H1 (cell line): Measurements from ENCODE around the gene ZNF28. TPM values are rescaled to one million over a fixed set of nuclear protein-coding genes. Genes with fewer than 3 reads are reported as not detected.
"Not testable (repeated sequence)": the region's sequence is repeated elsewhere in the genome, so short reads cannot be mapped to it uniquely, and the experiment has no call there.

ENCODE experiments used
- CTCF ChIA-PET: fragments of 300-600 bp; sonication (Branson Sonifier 250); formaldehyde crosslinking; loops from one replicate; lab custom pipeline; 2021; ENCODE audit not compliant: partially characterized antibody; lab: Charles Lee
- POLR2A ChIA-PET: fragments of 300-600 bp; sonication (Branson Sonifier 250); formaldehyde crosslinking; loops from one replicate; lab custom pipeline; 2021; ENCODE audit warnings: inconsistent platforms; ENCODE audit not compliant: partially characterized antibody; lab: Charles Lee
- DNase-seq, 2 experiments: peaks; one replicate each; pipeline versions ENCODE4 v3.0.0 to v3.0.0-alpha.2; 2010 to 2022; ENCODE audit warnings: low spot score in 2 of 2, low read depth in 1 of 2, mixed read lengths in 1 of 2
- FAIRE-seq: peaks from 2 replicates; lab custom pipeline; 2011; peaks lifted over from hg19 to GRCh38; lab: Jason Lieb, UNC
- H2AFZ ChIP-seq: 2 replicates; pipeline ENCODE4 v1.8.1; 2012; ENCODE audit warnings: low read length, inconsistent platforms
- H2AK5ac ChIP-seq: 2 replicates; pipeline ENCODE4 v1.6.1; 2013; ENCODE audit warnings: low read depth, low read length
- H2BK120ac ChIP-seq: replicated peaks from 2 replicates; pipeline ENCODE3; 2013; ENCODE audit warnings: low read depth, low read length, inconsistent platforms
- H2BK12ac ChIP-seq: 2 replicates; pipeline ENCODE4 v1.6.1; 2013; ENCODE audit warnings: low read depth, low read length
- H2BK15ac ChIP-seq: 2 replicates; pipeline ENCODE4 v1.6.1; 2013; ENCODE audit warnings: low read length
- H2BK20ac ChIP-seq: 2 replicates; pipeline ENCODE4 v1.6.1; 2013; ENCODE audit warnings: low read length
- H2BK5ac ChIP-seq: 2 replicates; pipeline ENCODE4 v1.6.1; 2013; ENCODE audit warnings: low read depth, low read length
- H3K14ac ChIP-seq: 2 replicates; pipeline ENCODE4 v1.6.1; 2013; ENCODE audit warnings: inconsistent platforms; ENCODE audit not compliant: insufficient read length
- H3K18ac ChIP-seq: 2 replicates; pipeline ENCODE4 v1.6.1; 2013; ENCODE audit warnings: low read length; ENCODE audit errors: extremely low read depth
- H3K23ac ChIP-seq: 2 replicates; pipeline ENCODE4 v1.6.1; 2013; ENCODE audit warnings: inconsistent platforms; ENCODE audit not compliant: insufficient read length
- H3K23me2 ChIP-seq: 2 replicates; pipeline ENCODE4 v1.6.1; 2013; ENCODE audit warnings: low read depth, low read length
- H3K27ac ChIP-seq: 2 replicates; pipeline ENCODE4 v1.6.1; 2011; ENCODE audit warnings: low read depth, low read length, inconsistent platforms
- H3K27me3 ChIP-seq, 4 experiments: replicated peaks in 1 of 4; 1 replicate in 1 of 4; 2 replicates in 3 of 4; pipeline versions ENCODE4 v1.6.1 to v1.8.1; 2011 to 2013; ENCODE audit warnings: low read length in 3 of 4, mild to moderate bottlenecking in 3 of 4, inconsistent platforms in 2 of 4, mixed read lengths in 2 of 4, moderate library complexity in 1 of 4; ENCODE audit not compliant: control insufficient read depth in 3 of 4, insufficient read depth in 3 of 4; ENCODE audit errors: extremely low read depth in 1 of 4
- H3K36me3 ChIP-seq, 4 experiments: 2 replicates each; pipeline versions ENCODE4 v1.6.1 to v1.8.1; 2011 to 2013; ENCODE audit warnings: mild to moderate bottlenecking in 4 of 4, low read length in 3 of 4, moderate library complexity in 2 of 4, control low read depth in 1 of 4, inconsistent platforms in 1 of 4; ENCODE audit not compliant: insufficient read depth in 4 of 4, control insufficient read depth in 2 of 4
- H3K4ac ChIP-seq: replicated peaks from 2 replicates; pipeline ENCODE3; 2013; ENCODE audit warnings: low read length, low read depth, mixed read lengths, inconsistent platforms; ENCODE audit not compliant: insufficient read length
- H3K4me1 ChIP-seq, 4 experiments: replicated peaks in 1 of 4; 1 replicate in 1 of 4; 2 replicates in 3 of 4; pipeline versions ENCODE4 v1.6.1 to v1.8.1; 2011 to 2013; ENCODE audit warnings: low read length in 3 of 4, inconsistent platforms in 2 of 4, mixed read lengths in 1 of 4; ENCODE audit not compliant: insufficient read depth in 4 of 4, control insufficient read depth in 3 of 4
- H3K4me2 ChIP-seq, 2 experiments: 2 replicates each; pipeline versions ENCODE4 v1.6.1 to v1.8.1; 2011 to 2013; ENCODE audit warnings: low read depth in 2 of 2, low read length in 2 of 2, control low read depth in 1 of 2, inconsistent platforms in 1 of 2, mild to moderate bottlenecking in 1 of 2; ENCODE audit not compliant: insufficient read depth in 1 of 2
- H3K4me3 ChIP-seq, 4 experiments: fragments of 200-600, 300-600 bp in 1 of 4; sonication (generic), shearing (Covaris generic), sonication (Bioruptor Twin) in 1 of 4; 2 replicates each; pipeline versions ENCODE4 v1.5.1 to v1.8.1; 2011 to 2016; ENCODE audit warnings: low read length in 4 of 4, low read depth in 3 of 4, control low read depth in 2 of 4, inconsistent platforms in 2 of 4, mild to moderate bottlenecking in 2 of 4, mixed read lengths in 1 of 4, moderate library complexity in 1 of 4; ENCODE audit not compliant: insufficient read depth in 2 of 4; ENCODE audit errors: extremely low read depth in 1 of 4
- H3K56ac ChIP-seq: replicated peaks from 2 replicates; pipeline ENCODE3; 2013; ENCODE audit warnings: low read depth, mild to moderate bottlenecking, mixed read lengths, low read length, inconsistent platforms; ENCODE audit not compliant: insufficient read length
- H3K79me1 ChIP-seq: 2 replicates; pipeline ENCODE4 v1.6.1; 2013; ENCODE audit warnings: low read depth, low read length, control low read depth
- H3K79me2 ChIP-seq, 2 experiments: 2 replicates each; pipeline versions ENCODE4 v1.6.1 to v1.8.1; 2012 to 2013; ENCODE audit warnings: low read length in 2 of 2, mild to moderate bottlenecking in 2 of 2, inconsistent platforms in 1 of 2; ENCODE audit not compliant: insufficient read depth in 2 of 2, control insufficient read depth in 1 of 2
- H3K9ac ChIP-seq, 4 experiments: replicated peaks in 1 of 4; 1 replicate in 1 of 4; 2 replicates in 3 of 4; pipeline versions ENCODE4 v1.6.1 to v1.8.1; 2011 to 2013; ENCODE audit warnings: low read depth in 3 of 4, low read length in 3 of 4, control low read depth in 2 of 4, mild to moderate bottlenecking in 2 of 4, moderate library complexity in 2 of 4, inconsistent platforms in 1 of 4; ENCODE audit errors: extremely low read depth in 1 of 4
- H3K9me3 ChIP-seq, 2 experiments: 2 replicates each; pipeline versions ENCODE4 v1.6.1 to v1.8.1; 2012 to 2013; ENCODE audit warnings: mild to moderate bottlenecking in 2 of 2, moderate library complexity in 2 of 2, control low read depth in 1 of 2, inconsistent platforms in 1 of 2, low read depth in 1 of 2, low read length in 1 of 2, mixed read lengths in 1 of 2; ENCODE audit not compliant: insufficient read depth in 2 of 2
- H4K20me1 ChIP-seq, 2 experiments: replicated peaks in 1 of 2; 2 replicates each; pipeline versions ENCODE3 to v1.8.1; 2011 to 2013; ENCODE audit warnings: inconsistent platforms in 2 of 2, low read length in 2 of 2, mild to moderate bottlenecking in 1 of 2; ENCODE audit not compliant: insufficient read depth in 2 of 2, control insufficient read depth in 1 of 2
- H4K5ac ChIP-seq: 2 replicates; pipeline ENCODE4 v1.6.1; 2013; ENCODE audit warnings: low read length, low read depth, mixed read lengths, inconsistent platforms; ENCODE audit not compliant: insufficient read length
- H4K8ac ChIP-seq: 2 replicates; pipeline ENCODE4 v1.8.0; 2013; ENCODE audit warnings: mild to moderate bottlenecking, moderate library complexity, low read length, inconsistent platforms; ENCODE audit not compliant: insufficient read depth; ENCODE audit errors: extremely low read depth
- H4K91ac ChIP-seq: replicated peaks from 2 replicates; pipeline ENCODE3; 2013; ENCODE audit warnings: low read length, mixed read lengths, inconsistent platforms; ENCODE audit not compliant: insufficient read length
- WGBS, 2 experiments: shearing (Covaris generic) in 1 of 2; methylation state at CpG; one replicate each; pipeline versions ENCODE4 v1.1.6 to v1.1.7; 2013 to 2015; ENCODE audit warnings: low lambda C conversion rate in 2 of 2, mixed read lengths in 2 of 2, inconsistent platforms in 1 of 2, low coverage in 1 of 2, missing lambda C conversion rate in 1 of 2; ENCODE audit not compliant: insufficient replicate concordance in 2 of 2, insufficient coverage in 1 of 2, insufficient read length in 1 of 2; ENCODE audit errors: extremely low coverage in 1 of 2, missing lambda C conversion rate in 1 of 2; 5-methylcytosine and 5-hydroxymethylcytosine counted together
- polyA plus RNA-seq, 7 experiments: library from polyadenylated mRNA; depleted of rRNA in 3 of 7; stranded (reverse) in 5 of 7; unstranded in 2 of 7; fragments of >200 nt in 5 of 7; fragments of 200-250 nt in 2 of 7; gene quantifications; 1 replicate in 5 of 7; 2 replicates in 1 of 7; 4 replicates in 1 of 7; pipeline versions ENCODE4 v1.2.1 to v1.2.3, GENCODE V29; 2011 to 2013; ENCODE audit warnings: missing spikeins in 2 of 7, mixed read lengths in 2 of 7
- total RNA-seq: library from RNA; stranded (reverse); fragmentation: NEBNext Ultra II Directional; extraction: Animal tissue kit (Norgen Biotek cat#: 25700); gene quantifications from 2 replicates; pipeline ENCODE4 v1.2.1, GENCODE V29; 2021

Gene ZNF28
- total and polyA plus RNA-seq, 2 of the 8 experiments (the other 6 are each of a cell fraction or from before 2014, with no cell fraction given), result 7.3 to 23.0 TPM

- 95% methylated on average over 11 of the region's 11 CpGs; no CpG with 5 or more reads in 1 of the 2 experiments for WGBS, 2 experiments
- FAIRE-seq, result peak; percentile 24
- H3K79me1 ChIP-seq, result not testable (repeated sequence)
Measured at GRCh38 chr19:52868031-52868430, 46.6 kb upstream of the ZNF28 start.

More at GRCh38 chr19:52868031-52868430, 46.6 kb upstream of the ZNF28 start:
- H3K9ac ChIP-seq, H3K23me2 ChIP-seq, H3K27ac ChIP-seq, H2BK12ac ChIP-seq, H3K23ac ChIP-seq, H4K5ac ChIP-seq, H3K4me2 ChIP-seq, H2BK5ac ChIP-seq, H3K79me2 ChIP-seq, H2AFZ ChIP-seq, H4K20me1 ChIP-seq, CTCF ChIA-PET, H2BK20ac ChIP-seq, H3K4ac ChIP-seq, H3K4me1 ChIP-seq, H3K36me3 ChIP-seq, H3K9me3 ChIP-seq, H3K4me3 ChIP-seq, DNase-seq, H4K8ac ChIP-seq, H2BK15ac ChIP-seq, H3K56ac ChIP-seq, H4K91ac ChIP-seq, H3K14ac ChIP-seq, H3K18ac ChIP-seq, H2AK5ac ChIP-seq, H3K27me3 ChIP-seq, H2BK120ac ChIP-seq, POLR2A ChIA-PET: not testable (repeated sequence)
